Fibroblast of pulmonary artery (primary cell): ENCODE results near the gene HTRA2.

Experiments used
- DNase-seq: peaks from one replicate; pipeline ENCODE4 v3.0.0-alpha.2; 2010; ENCODE audit warnings: low read depth
- H3K4me3 ChIP-seq: replicated peaks from 2 replicates; pipeline ENCODE4 v1.5.1; 2011; ENCODE audit warnings: low read depth, mild to moderate bottlenecking, control low read depth, low read length, moderate library complexity
- TF ChIP-seq, protein P1 (sequence below): IDR thresholded peaks from 2 replicates; pipeline ENCODE4 v1.5.1; 2011; ENCODE audit warnings: mild to moderate bottlenecking, control low read depth, low read length, inconsistent platforms; ENCODE audit errors: missing control alignments

HTRA2 gene

DNA sequence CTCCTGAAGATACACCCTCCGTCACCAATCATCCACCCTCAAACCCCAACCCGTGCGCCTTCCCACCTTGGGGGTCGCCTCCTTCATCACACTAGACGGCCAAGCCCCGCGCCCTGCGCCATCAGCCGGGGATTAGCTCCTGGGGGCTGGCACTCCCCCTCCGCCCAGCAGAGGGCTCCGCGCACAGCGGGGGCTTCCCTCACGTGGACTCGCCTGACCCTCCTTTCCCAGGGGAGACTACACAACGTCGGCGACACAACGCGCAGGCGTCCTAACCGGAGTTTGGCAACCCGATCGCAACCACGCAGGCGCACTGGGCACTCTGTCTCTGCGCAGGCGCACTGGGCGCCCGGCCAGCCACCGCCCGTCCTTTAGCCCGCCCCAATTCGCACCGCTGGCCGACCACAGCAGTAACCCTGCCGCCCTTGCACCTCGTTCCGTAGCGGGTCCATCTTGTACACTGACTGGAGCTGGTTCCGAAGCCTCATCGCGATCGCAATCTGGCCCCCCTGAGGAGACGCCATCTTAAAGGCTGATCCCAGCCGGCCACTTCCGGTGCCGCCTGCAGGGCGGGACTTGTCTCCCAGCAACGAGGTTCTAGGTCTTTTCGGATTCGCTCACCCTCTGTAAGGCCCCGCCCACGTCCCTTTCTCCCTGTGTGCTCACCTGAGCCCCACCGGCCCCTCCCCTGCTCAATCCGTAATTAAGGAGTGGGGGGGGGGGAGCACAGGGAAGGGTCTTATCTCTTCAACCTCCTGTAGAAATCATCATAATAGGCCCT is 22.4 kb upstream of the HTRA2 start, which contains the start of gene PCGF1:
Gene PCGF1, minus strand, starts transcription at position 551 of the 781 bp plus-strand sequence. Its CDS starts 27 bp downstream, at position 524.
- peak within 1 kb of the TSS; percentile 95 for H3K4me3 ChIP-seq
- DNase-seq: peak; percentile 98
- TF ChIP-seq, protein P1, sequence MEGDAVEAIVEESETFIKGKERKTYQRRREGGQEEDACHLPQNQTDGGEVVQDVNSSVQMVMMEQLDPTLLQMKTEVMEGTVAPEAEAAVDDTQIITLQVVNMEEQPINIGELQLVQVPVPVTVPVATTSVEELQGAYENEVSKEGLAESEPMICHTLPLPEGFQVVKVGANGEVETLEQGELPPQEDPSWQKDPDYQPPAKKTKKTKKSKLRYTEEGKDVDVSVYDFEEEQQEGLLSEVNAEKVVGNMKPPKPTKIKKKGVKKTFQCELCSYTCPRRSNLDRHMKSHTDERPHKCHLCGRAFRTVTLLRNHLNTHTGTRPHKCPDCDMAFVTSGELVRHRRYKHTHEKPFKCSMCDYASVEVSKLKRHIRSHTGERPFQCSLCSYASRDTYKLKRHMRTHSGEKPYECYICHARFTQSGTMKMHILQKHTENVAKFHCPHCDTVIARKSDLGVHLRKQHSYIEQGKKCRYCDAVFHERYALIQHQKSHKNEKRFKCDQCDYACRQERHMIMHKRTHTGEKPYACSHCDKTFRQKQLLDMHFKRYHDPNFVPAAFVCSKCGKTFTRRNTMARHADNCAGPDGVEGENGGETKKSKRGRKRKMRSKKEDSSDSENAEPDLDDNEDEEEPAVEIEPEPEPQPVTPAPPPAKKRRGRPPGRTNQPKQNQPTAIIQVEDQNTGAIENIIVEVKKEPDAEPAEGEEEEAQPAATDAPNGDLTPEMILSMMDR: peak; percentile 47

DNA sequence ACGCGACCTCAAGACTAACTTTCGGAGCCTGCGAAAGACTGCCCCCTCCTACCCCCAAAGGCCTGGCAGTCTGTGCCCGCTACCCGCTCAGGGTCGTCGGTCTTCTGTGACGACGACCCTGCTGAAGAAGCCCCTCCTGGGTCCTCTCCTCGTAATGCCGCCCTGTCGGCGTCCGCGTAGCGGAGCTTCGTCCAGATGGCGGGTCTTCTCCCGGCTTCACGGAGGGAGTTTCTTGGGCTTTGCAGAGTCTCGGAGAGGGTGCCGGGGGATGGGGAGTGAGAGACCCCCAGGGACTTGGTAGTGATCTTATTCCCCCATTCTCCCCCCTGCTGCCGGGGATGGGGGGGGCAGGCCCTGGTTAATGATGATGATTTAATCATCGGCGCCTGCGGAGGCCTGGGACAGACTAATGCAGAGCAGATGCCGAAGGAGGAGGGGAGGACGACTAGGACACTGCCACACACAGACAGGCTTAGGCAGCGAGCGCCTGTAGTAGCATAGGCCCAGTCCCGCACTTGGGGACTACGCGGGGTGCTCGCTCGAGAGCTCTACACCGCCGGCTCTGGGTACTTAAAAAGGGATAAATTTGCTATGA is 21.7 kb upstream of the HTRA2 start:
- TF ChIP-seq, protein P1: no peak
- DNase-seq: peak; percentile 29
- H3K4me3 ChIP-seq: peak overlapping the region; percentile 95

DNA sequence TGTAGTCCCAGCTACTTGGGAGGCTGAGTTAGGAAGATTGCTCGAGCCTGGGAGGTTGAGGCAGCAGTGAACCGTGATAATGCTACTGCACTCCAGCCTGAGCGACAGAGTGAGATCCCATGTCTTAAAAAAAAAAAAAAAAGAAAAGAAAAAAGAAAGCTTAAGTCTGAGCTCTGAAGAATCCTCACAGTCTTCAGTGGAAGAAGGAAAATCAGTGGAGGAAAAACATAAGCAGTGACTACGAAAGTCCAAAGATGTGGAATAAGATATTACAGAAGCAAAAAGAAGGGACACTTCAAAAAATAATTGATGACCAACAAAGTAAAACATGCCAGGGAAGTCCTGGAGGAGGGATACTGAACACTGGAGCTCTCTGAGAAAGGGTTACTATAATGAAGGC is 19.5 kb upstream of the HTRA2 start:
- no peak for DNase-seq
- TF ChIP-seq, protein P1: no peak
- H3K4me3 ChIP-seq: no peak overlapping the region

DNA sequence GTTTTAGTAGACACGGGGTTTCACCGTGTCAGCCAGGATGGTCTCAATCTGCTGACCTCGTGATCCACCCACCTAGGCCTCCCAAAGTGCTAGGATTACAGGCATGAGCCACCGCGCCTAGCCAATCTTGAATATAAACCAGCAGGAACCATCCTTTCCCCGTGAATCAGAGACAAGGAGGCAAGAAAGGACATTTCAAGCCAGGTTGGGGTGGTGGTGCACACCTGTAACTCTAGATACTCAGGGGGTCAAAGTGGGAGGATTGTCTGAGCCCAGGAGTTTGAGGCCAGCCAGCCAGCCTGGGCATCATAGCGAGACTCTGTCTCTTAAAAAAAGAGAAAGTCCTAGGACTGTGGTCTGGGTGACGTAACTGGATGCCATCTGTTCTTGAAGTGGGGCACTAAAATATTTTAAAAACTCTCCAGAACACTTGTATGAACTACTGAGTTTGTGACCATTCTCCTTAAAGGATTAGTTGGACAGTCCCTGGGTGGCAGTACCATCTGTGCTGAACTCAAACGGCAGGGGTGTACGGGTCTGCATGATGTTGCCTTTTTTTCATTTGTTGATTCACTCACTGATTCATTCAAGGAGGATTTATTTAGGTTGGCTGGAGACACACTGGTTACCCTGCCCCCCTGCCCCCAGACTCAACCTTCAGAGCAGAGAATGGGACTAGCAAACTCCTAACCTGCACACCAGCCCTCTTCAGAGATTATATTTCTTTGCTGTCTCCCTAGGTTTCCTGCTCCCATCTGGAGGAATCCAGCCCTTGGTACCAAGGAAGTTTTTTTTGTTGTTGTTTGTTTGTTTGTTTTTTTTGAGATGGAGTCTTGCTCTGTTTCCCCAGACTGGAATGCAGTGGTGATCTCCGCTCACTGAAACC is 18.4 kb upstream of the HTRA2 start:
- no peak for DNase-seq
- TF ChIP-seq, protein P1: no peak
- no peak overlapping the region for H3K4me3 ChIP-seq

DNA sequence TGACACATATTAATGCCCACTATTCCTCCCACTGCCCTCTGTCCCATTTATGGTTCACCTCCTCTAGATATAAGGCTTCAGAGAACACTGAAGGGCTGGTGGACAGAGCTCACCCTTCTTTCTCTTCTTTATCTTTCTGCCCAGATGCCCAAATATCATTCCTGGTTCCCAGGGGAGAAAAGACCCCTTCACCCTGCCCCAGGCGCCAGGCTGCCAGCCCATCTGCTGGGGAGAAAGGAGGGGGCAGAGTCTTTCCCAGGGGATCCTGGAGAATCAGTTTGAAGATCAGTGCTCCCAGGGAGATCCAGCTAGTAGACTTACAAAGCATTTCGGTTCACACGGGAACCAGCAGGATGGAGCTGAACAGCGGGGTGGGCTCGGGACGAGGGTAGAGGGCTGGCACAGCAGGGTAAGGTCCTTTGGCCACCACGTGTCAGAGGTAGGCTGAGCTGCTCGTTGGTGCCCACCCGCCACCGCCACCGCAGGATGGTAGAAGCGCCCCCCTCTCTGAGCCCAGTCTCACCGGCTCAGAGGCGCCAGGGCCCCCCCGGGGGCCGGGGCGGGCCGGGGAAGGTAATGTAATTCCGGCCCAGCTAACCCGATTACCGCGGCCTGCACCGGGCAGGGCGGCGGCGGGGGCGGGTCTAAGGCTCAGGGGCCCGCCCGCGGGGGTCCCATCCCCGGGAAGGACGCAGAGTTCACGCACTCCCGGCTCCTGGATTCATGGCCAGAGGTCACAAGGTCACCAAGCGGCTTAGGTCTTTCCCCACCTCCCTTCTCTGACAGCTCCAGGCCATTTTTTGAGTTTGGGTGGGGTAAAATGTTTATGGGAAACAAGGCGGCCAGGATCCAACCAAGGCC is 16.8 kb upstream of the HTRA2 start:
- no peak overlapping the region for H3K4me3 ChIP-seq
- TF ChIP-seq, protein P1: no peak

More for the DNA sequence above, 16.8 kb upstream of the HTRA2 start:
- DNase-seq: no peak
